ENCODE measurements around the gene GTF2H2. TPM values are rescaled to one million over a fixed set of nuclear protein-coding genes. Genes with fewer than 3 reads are reported as not detected.
"Not testable (repeated sequence)": the region's sequence is repeated elsewhere in the genome, so short reads cannot be mapped to it uniquely, and the experiment has no call there.

Gene GTF2H2
- 10 to 100 TPM; 45.0 to 46.1 TPM for total RNA-seq

DNA sequence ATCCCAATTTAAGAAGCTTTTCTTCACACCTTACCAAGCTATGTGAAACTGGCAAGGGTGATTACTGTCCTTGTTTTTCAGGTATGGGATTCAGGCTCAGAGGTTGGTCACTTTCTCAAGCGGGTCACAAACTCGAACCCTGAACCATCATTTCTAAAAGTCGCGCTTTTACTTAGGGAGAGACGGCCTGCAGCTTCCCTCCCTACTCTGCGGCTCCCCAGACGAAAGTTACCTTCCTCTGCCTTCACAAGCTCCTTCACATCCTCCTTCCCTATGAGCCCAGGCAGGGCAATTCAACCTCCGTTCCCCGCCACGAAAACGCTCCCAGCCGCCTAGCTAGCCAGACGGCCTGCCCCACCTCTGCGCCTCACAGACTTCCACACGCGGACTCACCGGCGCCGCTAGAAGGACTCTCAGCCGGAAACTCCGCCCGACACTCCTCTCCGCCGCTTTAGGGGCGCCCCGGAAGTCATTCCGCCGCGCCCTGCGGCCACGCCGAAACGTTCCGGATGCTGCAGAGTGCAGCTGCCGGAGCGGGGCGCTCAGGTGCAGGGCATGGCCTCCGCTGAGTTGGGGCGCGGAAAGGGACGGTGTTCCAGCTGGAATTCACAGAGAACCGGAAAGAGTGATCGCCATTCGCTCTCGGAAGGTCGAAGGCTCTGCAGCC, at the start of gene GTF2H2:
GTF2H2 (minus strand) TSS at position 415 of the 667 bp plus-strand sequence. CDS start 4,913 bp downstream, outside the sequence.
- not testable (repeated sequence) for H3K4me1 Mint-ChIP-seq, DNase-seq, H3K36me3 Mint-ChIP-seq, H3K4me3 Mint-ChIP-seq, H3K27ac Mint-ChIP-seq, H3K27me3 Mint-ChIP-seq, H3K9me3 Mint-ChIP-seq

DNA sequence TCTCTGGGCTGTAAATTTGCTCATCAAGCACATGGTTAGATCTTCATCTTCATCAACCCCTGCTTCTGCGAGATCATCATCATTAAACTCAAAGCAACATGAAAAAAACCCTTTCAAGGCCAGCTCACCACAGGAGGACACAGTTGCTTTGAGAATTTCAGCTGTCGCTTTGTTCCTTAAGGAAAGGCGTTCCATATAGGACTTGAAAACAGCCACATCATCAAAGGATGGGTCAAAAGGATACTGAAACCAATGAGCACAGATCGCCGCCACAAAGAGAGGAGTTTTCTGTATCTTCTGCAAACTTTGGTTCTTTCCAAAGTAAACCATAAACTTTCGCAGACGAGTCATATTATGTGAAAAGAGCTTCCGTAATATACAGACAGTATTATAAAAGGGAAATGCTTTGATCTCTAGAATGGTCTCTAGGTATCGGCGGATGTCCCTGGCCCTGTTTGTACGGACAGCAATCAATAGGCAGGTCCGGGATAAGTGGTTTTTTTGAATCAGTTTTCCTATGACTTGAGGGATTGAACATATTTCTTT, 42.3 kb upstream of the GTF2H2 start:
- H3K4me1 Mint-ChIP-seq, H3K36me3 Mint-ChIP-seq, DNase-seq, H3K27me3 Mint-ChIP-seq, H3K4me3 Mint-ChIP-seq, H3K9me3 Mint-ChIP-seq, H3K27ac Mint-ChIP-seq: not testable (repeated sequence)

DNA sequence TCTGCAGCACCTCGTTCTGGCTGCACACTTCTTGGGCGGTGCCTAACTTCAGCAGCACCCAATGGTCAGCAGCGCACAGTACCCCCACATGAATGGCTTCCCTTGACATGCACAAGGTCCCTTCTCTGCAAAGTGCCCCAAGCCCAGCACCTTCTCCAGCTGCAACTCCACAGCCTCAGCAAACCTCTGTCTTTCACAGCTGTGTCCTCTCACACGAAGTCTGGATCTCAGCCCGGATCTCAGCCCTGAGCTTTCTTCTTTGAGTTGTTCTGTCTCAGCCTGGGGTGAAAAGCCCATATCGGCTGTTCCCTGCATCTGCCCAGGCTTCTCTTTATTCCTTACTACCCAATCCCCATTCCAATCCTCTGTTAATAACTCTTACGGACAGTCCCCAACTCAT, 32.5 kb upstream of the GTF2H2 start:
- not testable (repeated sequence) for H3K27me3 Mint-ChIP-seq, H3K4me1 Mint-ChIP-seq, H3K9me3 Mint-ChIP-seq, H3K27ac Mint-ChIP-seq, DNase-seq, H3K36me3 Mint-ChIP-seq, H3K4me3 Mint-ChIP-seq

DNA sequence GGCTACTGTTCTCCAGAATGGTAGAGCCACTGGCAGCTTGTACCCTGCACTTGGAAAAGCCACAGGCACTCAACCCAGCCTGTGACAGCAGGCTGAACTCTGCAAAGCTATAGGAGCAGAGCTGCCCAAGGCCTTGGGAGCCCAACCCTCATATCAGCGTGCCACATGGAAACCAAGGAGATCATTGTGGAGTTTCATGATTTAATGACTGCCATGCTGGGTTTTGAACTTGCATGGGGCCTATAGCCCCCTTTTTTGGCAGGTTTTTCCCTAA, 30.4 kb upstream of the GTF2H2 start:
- H3K4me3 Mint-ChIP-seq, H3K27ac Mint-ChIP-seq, H3K36me3 Mint-ChIP-seq, H3K27me3 Mint-ChIP-seq, DNase-seq, H3K9me3 Mint-ChIP-seq, H3K4me1 Mint-ChIP-seq: not testable (repeated sequence)

DNA sequence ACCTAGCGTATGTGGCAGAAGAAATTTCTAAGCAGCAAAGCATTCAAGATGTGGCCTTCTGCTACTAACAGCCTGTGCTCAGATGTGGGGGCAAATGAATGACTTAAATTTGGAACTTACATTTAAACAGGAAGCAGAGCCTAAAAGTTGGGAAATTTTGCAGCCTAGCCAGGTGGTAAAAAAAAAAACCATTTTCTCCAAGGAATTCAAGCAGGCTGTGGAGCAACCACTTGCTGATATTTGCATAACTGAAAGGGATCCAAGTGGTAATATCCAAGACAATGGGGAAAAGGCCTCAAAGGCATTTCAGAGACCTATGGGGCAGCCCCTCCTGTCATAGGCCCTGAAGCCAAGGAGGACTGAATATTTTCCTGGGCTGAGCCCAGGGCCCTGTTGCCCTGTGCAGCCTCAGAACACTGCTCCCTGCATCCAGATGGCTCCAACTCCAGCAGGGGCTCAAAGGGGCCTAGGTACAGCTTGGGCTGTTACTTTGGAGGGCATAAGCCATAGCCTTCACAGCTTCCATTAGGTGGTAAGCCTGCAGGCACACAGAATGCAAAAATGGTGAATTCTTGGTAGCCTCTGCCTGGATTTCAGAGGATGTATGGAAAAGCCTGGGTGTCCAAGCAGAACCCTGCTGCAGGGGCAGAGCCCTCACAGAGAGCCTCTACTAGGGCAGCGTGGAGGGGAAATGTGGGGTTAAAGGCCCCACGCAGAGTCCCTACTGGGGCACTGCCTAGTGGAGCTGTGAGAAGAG, 29.9 kb upstream of the GTF2H2 start:
- DNase-seq, H3K27me3 Mint-ChIP-seq, H3K9me3 Mint-ChIP-seq, H3K4me1 Mint-ChIP-seq, H3K4me3 Mint-ChIP-seq, H3K36me3 Mint-ChIP-seq, H3K27ac Mint-ChIP-seq: not testable (repeated sequence)

DNA sequence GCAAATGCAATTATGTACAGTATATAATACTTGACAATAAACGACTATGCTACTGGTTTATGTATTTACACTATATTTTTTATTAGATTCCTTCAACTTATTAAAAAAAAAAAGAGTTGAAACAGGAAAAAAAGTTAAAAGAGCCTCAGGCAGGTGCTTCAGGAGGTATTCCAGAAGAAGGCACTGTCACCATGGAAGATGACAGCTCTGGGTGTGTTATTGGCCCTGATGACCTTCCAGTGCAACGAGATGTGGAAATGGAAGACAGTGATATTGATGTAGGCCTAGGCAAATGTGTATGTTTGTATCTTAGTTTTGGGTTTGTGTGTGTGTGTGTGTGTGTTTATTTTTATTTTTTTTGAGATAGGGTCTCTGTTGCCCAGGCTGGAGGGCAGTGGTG, 22.3 kb upstream of the GTF2H2 start:
- not testable (repeated sequence) for H3K4me3 Mint-ChIP-seq, H3K4me1 Mint-ChIP-seq, DNase-seq, H3K9me3 Mint-ChIP-seq, H3K27me3 Mint-ChIP-seq, H3K36me3 Mint-ChIP-seq, H3K27ac Mint-ChIP-seq

DNA sequence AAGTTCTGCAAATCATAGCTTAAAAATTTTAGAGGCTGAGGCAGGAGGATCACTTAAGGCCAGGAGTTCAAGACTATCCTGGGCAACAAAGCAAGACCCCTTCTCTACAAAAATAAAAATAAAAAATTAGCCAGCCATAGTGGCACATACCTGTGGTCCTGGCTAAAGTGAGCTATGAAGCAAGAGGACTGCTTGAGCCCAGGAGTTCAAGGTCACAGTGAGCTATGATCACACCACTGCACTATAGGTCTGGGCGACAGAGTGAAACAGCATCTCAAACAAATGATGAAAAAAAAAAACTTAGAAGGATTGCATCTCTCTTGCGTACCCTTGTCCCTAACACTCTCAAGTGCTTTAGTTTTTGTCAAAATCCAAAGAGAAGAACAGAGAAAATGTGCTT, 21.3 kb upstream of the GTF2H2 start:
- not testable (repeated sequence) for H3K9me3 Mint-ChIP-seq, H3K4me3 Mint-ChIP-seq, H3K27ac Mint-ChIP-seq, DNase-seq, H3K4me1 Mint-ChIP-seq, H3K36me3 Mint-ChIP-seq, H3K27me3 Mint-ChIP-seq

DNA sequence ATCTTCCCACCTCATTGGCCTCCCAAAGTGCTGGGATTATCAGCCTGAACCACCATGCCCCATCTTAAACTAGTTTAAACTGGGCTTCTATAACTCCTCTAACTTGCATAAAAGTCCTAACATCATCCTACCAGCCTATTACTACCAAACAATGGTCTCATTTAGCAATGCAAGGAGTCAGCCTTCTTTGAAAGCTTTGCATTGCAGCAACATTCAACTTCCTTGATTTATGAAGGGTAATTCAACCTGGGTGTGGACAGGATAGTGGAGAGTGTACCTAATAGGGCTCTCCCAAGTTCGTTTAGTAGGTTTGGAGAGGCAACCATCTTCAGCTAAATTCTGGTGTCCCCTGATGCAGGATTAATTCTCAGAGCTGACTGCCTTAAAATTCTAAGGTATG, 18.7 kb upstream of the GTF2H2 start:
- DNase-seq, H3K27ac Mint-ChIP-seq, H3K36me3 Mint-ChIP-seq, H3K4me1 Mint-ChIP-seq, H3K9me3 Mint-ChIP-seq, H3K27me3 Mint-ChIP-seq, H3K4me3 Mint-ChIP-seq: not testable (repeated sequence)

DNA sequence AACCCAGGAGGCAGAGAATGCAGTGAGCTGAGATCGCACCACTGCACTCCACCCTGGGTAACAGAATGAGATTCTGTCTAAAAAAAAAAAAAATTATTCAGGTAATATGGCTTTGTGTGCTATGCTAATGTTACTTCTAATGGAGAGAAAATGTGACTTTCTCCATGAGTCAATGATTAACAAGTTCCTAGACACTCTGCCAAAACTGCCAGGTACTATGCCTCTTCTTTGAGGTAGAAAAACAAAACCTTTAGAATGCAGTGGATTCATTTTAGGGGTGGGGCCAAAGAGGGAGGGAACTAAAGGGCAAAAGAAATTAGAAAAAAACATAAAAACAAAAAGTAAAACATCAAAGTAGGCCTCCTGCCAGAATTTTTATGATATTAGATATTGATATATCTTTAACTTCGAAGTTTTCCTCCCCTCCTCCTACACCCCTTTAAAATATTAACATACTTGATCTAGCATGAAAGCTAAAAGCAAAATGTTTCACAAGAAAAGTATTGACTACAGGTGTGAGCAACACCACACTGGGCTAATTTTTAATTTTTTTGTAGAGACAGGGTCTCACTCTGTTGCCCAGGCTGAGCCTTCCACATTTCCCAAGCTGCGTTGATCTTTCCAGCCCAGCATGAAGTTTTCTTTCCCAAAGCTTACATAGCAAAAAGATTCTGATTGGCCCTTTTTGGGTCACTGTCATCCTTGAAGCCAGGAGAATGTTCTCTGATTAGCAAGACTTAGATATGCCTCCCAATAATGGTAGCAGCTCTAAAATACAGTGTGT, 17.0 kb upstream of the GTF2H2 start:
- H3K9me3 Mint-ChIP-seq, H3K36me3 Mint-ChIP-seq, DNase-seq, H3K4me3 Mint-ChIP-seq, H3K27me3 Mint-ChIP-seq, H3K4me1 Mint-ChIP-seq, H3K27ac Mint-ChIP-seq: not testable (repeated sequence)

DNA sequence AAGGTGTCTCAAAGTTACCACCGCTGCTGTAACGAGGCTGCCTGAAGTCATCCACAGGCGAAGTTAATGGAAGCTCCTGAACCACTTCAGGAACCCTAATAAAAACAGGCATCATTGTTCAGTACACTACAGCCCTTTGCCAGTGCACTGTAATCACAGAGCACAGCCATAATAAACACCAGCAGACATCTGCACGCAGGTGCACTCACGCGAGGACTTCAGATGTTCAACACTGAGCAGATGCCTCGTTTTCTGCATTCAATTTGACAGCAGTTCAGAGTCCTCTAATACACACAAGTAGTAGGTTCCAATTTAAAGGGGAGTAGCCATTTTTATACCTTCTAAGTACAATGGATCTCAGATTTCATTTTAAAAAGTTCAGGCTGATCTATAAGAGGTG, 15.4 kb upstream of the GTF2H2 start:
- not testable (repeated sequence) for H3K4me1 Mint-ChIP-seq, DNase-seq, H3K27ac Mint-ChIP-seq, H3K9me3 Mint-ChIP-seq, H3K27me3 Mint-ChIP-seq, H3K36me3 Mint-ChIP-seq, H3K4me3 Mint-ChIP-seq

DNA sequence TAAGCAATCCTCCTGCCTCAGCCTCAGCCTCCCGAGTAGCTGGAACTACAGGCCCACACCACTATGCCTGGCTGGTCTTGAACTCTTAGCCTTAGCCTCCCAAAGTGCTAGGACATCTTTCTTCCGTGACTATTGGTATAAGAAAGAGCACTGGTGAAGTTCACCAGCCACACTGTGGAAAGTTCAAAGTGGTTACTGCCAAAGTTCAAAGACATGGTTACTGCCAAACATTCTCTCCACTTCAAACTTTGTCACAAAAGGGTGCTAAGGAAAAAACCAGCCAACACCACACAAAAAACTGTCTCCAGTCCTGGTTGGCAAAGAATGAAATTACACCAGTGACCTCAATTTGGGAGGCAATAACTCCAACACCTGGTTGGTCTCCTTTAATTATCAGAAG, 14.9 kb upstream of the GTF2H2 start:
- H3K27me3 Mint-ChIP-seq, H3K27ac Mint-ChIP-seq, H3K9me3 Mint-ChIP-seq, DNase-seq, H3K4me3 Mint-ChIP-seq, H3K36me3 Mint-ChIP-seq, H3K4me1 Mint-ChIP-seq: not testable (repeated sequence)

DNA sequence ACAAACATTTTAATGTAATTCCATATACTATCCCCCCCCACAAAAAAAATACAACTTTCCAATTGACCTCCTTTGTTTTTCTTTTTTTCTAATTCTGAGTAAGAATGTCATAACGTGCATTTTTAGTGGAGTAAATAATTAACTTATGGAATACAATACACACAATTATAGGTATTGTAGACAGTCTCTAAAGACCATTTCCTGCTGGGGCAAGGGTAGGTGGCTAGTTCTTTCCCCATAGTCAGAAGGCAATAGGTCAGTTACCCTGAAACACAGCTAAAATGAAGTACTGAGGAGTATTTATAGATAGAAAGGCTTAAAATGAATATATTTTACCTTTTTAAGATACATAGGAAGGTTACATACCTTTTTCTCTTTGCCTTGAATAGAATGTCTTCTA, 6.2 kb downstream of the GTF2H2 start:
- DNase-seq, H3K4me3 Mint-ChIP-seq, H3K27me3 Mint-ChIP-seq, H3K27ac Mint-ChIP-seq, H3K36me3 Mint-ChIP-seq, H3K9me3 Mint-ChIP-seq, H3K4me1 Mint-ChIP-seq: not testable (repeated sequence)

DNA sequence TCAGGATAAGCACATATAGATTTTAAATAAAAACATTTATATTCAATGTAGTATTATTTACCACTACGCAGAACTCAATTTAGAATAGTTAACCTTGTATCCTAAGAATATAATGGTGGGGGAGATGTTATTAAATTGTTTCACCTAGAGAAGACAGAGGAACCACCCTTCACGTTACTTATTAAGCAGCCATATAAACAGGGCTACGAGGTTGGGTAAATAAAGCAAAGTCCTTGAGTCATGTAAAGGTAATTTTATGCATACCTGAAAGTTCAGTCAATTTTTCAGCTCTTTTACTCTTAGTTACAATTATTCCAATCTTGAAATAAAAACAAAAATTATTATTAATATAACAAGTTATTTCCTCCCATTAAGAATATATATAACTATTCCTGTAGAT, 8.1 kb downstream of the GTF2H2 start:
- not testable (repeated sequence) for H3K9me3 Mint-ChIP-seq, H3K36me3 Mint-ChIP-seq, H3K4me1 Mint-ChIP-seq, H3K4me3 Mint-ChIP-seq, H3K27me3 Mint-ChIP-seq, DNase-seq, H3K27ac Mint-ChIP-seq

DNA sequence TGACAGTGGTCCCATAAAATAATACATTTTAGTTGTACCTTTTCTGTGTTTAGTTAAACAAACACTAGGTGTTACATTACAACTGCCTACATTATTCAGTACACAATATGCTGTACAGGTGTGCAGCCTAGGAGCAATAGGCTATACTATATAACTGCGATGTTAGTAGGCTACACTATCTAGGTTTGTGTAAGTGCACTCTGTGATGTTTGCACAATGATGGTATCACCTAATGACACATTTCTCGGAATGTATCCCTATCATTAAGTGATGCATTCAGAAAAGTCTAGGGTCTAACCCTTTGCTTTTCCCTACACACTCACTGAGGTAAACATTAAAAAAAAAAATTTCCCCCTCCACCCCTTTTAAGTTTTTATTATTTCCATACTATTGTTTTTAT, 22.7 kb downstream of the GTF2H2 start:
- H3K9me3 Mint-ChIP-seq, H3K27ac Mint-ChIP-seq, H3K36me3 Mint-ChIP-seq, H3K4me3 Mint-ChIP-seq, H3K4me1 Mint-ChIP-seq, DNase-seq, H3K27me3 Mint-ChIP-seq: not testable (repeated sequence)

DNA sequence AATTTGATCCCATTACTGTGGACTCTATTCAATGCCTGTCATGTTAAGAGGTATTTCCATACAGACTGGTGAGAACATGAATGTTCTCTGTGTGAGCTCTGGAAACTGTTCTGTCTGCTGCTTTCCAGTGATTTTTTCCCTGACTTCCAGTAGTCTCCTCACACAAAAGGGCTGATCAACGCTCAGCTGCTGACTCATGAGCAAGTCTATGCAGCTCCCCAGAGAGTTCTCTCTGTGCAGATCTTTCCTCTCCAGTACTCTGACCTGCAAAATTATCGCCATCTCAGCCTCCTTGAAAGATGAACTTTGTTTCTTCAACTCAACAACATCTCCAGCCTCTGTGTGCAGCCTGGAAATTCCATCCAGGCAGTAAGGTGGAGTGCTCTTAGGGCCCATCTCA, 23.3 kb downstream of the GTF2H2 start:
- H3K4me1 Mint-ChIP-seq, H3K27ac Mint-ChIP-seq, DNase-seq, H3K36me3 Mint-ChIP-seq, H3K9me3 Mint-ChIP-seq, H3K27me3 Mint-ChIP-seq, H3K4me3 Mint-ChIP-seq: not testable (repeated sequence)
